Gastroesophageal sphincter (tissue), 4 donors: ENCODE results near the gene PAPPA2. TPM values are rescaled to one million over a fixed set of nuclear protein-coding genes. Genes with fewer than 3 reads are reported as not detected.

ENCODE experiments used
- ATAC-seq: fragments of 150-250 bp; one replicate; pipeline ENCODE4 v1.9.1; 2016; ENCODE audit warnings: mild to moderate bottlenecking, moderate library complexity
- H3K27ac ChIP-seq, 4 donors: fragments of 200-600 bp; sonication (generic) in 3 of 4; 1 replicate in 3 of 4; 2 replicates in 1 of 4; pipeline ENCODE4 v1.5.1; 2016 to 2019
- H3K27me3 ChIP-seq: fragments of 200-600 bp; sonication (generic); one replicate; pipeline ENCODE4 v1.5.1; 2019
- H3K36me3 ChIP-seq, 2 donors: fragments of 200-600 bp; sonication (generic); one replicate each; pipeline ENCODE4 v1.5.1; 2019; ENCODE audit warnings: control low read depth in 1 of 2
- H3K4me1 ChIP-seq, 3 donors: fragments of 200-600 bp; sonication (generic); 1 replicate in 2 of 3; 2 replicates in 1 of 3; pipeline ENCODE4 v1.5.1; 2016 to 2019; ENCODE audit warnings: control low read depth in 2 of 3
- H3K4me3 ChIP-seq, 2 donors: fragments of 200-600 bp; sonication (generic); one replicate each; pipeline ENCODE4 v1.5.1; 2019; ENCODE audit warnings: mild to moderate bottlenecking in 1 of 2, moderate library complexity in 1 of 2
- H3K9me3 ChIP-seq, 3 donors: fragments of 200-600 bp; sonication (generic); one replicate each; pipeline ENCODE4 v1.5.1; 2017 to 2019; ENCODE audit warnings: control low read depth in 2 of 3
- CTCF ChIP-seq, 4 experiments: fragments of 200-600 bp in 2 of 4; fragments of 450-650 bp in 2 of 4; sonication (generic) in 1 of 4; IDR thresholded peaks; one replicate each; pipeline ENCODE4 v1.5.1; 2017 to 2019; ENCODE audit warnings: antibody characterized with exemption in 4 of 4, mild to moderate bottlenecking in 2 of 4, moderate library complexity in 2 of 4
- EP300 ChIP-seq: sonication (generic); formaldehyde crosslinking; IDR thresholded peaks from one replicate; pipeline ENCODE4 v1.6.1; 2017; ENCODE audit warnings: antibody characterized with exemption, mild to moderate bottlenecking
- POLR2A ChIP-seq, 2 donors: fragments of 450-650 bp; IDR thresholded peaks; one replicate each; pipeline ENCODE4 v1.6.1; 2017; ENCODE audit warnings: antibody characterized with exemption in 2 of 2, mild to moderate bottlenecking in 2 of 2, moderate library complexity in 1 of 2
- POLR2AphosphoS5 ChIP-seq: sonication (generic); formaldehyde crosslinking; IDR thresholded peaks from one replicate; pipeline ENCODE4 v1.6.1; 2017; ENCODE audit warnings: antibody characterized with exemption
- WGBS, 2 donors: methylation state at CpG; one replicate each; pipeline ENCODE4 v1.1.5; 2018; ENCODE audit warnings: low coverage in 1 of 2; 5-methylcytosine and 5-hydroxymethylcytosine counted together
- total RNA-seq, 4 donors: library from RNA; depleted of rRNA; stranded (reverse); fragments of >200 nt; gene quantifications; one replicate each; pipeline ENCODE4 v1.1.0, GENCODE V29; 2016

The PAPPA2 gene
- total RNA-seq, 4 donors from 2014 or later = 0.10 to 0.54 (median 0.14) TPM

- 53% methylated on average over 1 of the region's 1 CpG; no CpG with 5 or more reads in 1 of the 2 donors for WGBS, 2 donors
- no peak for ATAC-seq
- Histone ChIP-seq H3K36me3 (no peaks in the 10 kb centered on the region), H3K27ac (no peak overlapping the region), H3K9me3 (no peaks in the 10 kb centered on the region), H3K4me1 (no peaks in the 10 kb centered on the region), H3K27me3 (peaks cover 4% of the 10 kb centered on the region), H3K4me3 (no peak overlapping the region)
- no peak for TF ChIP-seq POLR2A (IDR thresholded peaks at IDR 0.05)
- no peak for TF ChIP-seq CTCF (IDR thresholded peaks at IDR 0.05)
- no peak for TF ChIP-seq EP300
- TF ChIP-seq POLR2AphosphoS5 = no peak
Observed at GRCh38 chr1:176575991-176576390, 113.0 kb downstream of the PAPPA2 start.

GRCh38 chr1:176576670-176577069, 113.7 kb downstream of the PAPPA2 start:
- peaks cover 4% of the 10 kb centered on the region for H3K27me3 ChIP-seq
- H3K27ac ChIP-seq = no peak overlapping the region
- H3K4me3 ChIP-seq = no peak overlapping the region
- H3K4me1 ChIP-seq = no peaks in the 10 kb centered on the region
- TF ChIP-seq POLR2A (IDR thresholded peaks at IDR 0.05) (no peak), POLR2AphosphoS5 (no peak), CTCF (IDR thresholded peaks at IDR 0.05) (no peak), EP300 (no peak)
- H3K9me3 ChIP-seq = no peaks in the 10 kb centered on the region
- no peaks in the 10 kb centered on the region for H3K36me3 ChIP-seq
- 70 to 100% methylated on average over 1 to 5 of the region's 5 CpGs for WGBS, 2 donors
- no peak for ATAC-seq

GRCh38 chr1:176577646-176578197, 114.7 kb downstream of the PAPPA2 start:
- H3K4me3 ChIP-seq = no peak overlapping the region
- no peaks in the 10 kb centered on the region for H3K36me3 ChIP-seq
- H3K27ac ChIP-seq = no peak overlapping the region
- H3K4me1 ChIP-seq = no peaks in the 10 kb centered on the region
- peaks cover 4% of the 10 kb centered on the region for H3K27me3 ChIP-seq
- ATAC-seq = no peak
- H3K9me3 ChIP-seq = no peaks in the 10 kb centered on the region
- TF ChIP-seq CTCF (IDR thresholded peaks at IDR 0.05) (no peak), POLR2AphosphoS5 (no peak), POLR2A (IDR thresholded peaks at IDR 0.05) (no peak), EP300 (no peak)
- WGBS, 2 donors = 38 to 40% methylated on average over 1 to 4 of the region's 4 CpGs

GRCh38 chr1:176579087-176579486, 116.1 kb downstream of the PAPPA2 start:
- no peaks in the 10 kb centered on the region for H3K4me1 ChIP-seq
- H3K36me3 ChIP-seq = no peaks in the 10 kb centered on the region
- WGBS, 2 donors = 71 to 74% methylated on average over 2 to 3 of the region's 3 CpGs
- TF ChIP-seq POLR2AphosphoS5 = no peak
- no peak for TF ChIP-seq EP300
- H3K27ac ChIP-seq = no peak overlapping the region
- H3K27me3 ChIP-seq = peaks cover 4% of the 10 kb centered on the region
- H3K4me3 ChIP-seq = no peak overlapping the region
- no peak for ATAC-seq
- no peaks in the 10 kb centered on the region for H3K9me3 ChIP-seq

- TF ChIP-seq POLR2AphosphoS5 (no peak), CTCF (IDR thresholded peaks at IDR 0.05) (no peak), POLR2A (IDR thresholded peaks at IDR 0.05) (no peak), EP300 (no peak)
- ATAC-seq = no peak
- Histone ChIP-seq H3K36me3 (no peaks in the 10 kb centered on the region), H3K4me3 (no peak overlapping the region), H3K4me1 (no peaks in the 10 kb centered on the region), H3K27me3 (no peaks in the 10 kb centered on the region), H3K9me3 (no peaks in the 10 kb centered on the region), H3K27ac (no peak overlapping the region)
- WGBS, 2 donors = no CpG with 5 or more reads among the region's 16 CpGs
Observed at GRCh38 chr1:176595217-176595616, 132.2 kb downstream of the PAPPA2 start.
